ENCODE data around the gene GAL3ST2.

Gene GAL3ST2

DNA sequence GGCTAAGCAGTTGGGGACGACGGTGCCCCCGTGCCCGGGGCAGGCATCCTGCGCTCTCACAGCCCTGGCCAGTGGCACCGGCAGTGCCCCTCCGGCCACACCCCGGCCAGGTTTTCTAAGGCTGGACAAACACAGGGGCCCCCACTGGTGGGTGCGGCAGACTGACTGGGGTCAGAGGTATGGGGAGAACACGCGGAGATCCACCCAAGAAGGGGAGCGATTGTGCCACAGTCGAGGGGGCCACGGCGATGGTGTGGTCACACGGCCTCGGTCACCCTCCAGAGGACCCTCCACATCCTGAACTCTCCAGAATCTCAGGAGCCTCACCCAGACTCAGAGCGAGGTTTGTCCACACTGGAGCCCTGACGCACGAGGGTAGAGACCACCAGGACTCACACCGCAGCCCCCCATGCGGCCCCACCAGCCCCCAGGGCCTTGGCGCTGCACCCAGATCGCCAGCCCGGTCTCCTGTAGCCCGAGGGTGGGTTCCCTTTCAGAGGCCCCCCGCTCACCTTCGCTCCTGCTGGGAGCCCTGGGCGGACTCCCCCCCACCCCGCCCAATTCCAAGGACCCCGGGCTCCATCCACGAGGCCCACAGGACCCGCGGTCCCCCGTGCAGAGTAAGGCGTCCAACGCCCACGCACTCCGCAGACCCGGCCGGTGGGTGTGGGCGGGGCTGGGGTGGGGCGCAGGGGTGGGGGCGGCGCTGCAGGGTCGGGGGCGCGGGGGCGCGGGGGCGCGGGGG is 66.9 kb downstream of the GAL3ST2 start:
- H3K4me3 ChIP-seq (ENCODE audit: low read depth, low read length), result no peak overlapping the region
- no peak overlapping the region for H3K9ac ChIP-seq (ENCODE audit: low read depth, low read length)
- H3K9me3 ChIP-seq (ENCODE audit: control insufficient read depth, insufficient read depth, low read length), result no peaks in the 10 kb centered on the region
- peaks cover 7% of the 10 kb centered on the region for H3K27me3 ChIP-seq (ENCODE audit: control insufficient read depth, insufficient read depth, low read length)
- no peaks in the 10 kb centered on the region for H3K36me3 ChIP-seq (ENCODE audit: control insufficient read depth, insufficient read depth, low read length)
- H3K4me1 ChIP-seq (ENCODE audit: control insufficient read depth, insufficient read depth, low read length), result no peaks in the 10 kb centered on the region

DNA sequence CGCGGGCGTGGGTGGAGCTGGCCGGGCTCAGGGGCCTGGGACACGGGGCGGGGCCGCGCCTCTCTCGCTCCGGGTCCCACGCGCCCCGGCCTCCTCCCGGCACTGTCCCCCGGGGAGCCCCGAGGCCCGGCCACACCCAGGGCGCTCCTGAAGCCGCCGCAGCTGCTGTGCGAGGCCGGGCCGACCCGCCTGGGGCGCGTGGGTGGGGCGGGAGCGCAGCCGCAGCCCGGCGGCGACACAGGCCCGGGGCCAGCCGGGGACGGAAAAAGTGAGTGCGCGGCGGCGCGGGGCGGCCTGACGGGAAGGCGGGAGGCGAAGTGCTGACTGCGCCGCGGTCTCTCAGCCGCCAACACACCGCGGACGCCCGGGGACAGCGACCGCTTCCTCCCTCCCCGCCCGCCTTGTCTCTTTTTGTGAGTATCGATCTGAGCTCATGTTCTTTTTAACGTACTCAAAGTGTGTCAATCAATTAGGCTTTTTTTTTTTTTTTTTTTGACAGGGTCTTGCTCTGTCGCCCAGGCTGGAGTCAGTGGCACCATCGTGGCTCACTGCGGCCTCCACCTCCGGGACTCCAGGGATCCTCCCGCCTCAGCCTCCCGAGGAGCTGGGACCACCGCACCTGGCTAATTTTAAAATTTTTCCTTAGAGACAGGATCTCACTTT is 67.6 kb downstream of the GAL3ST2 start:
- H3K27me3 ChIP-seq (ENCODE audit: control insufficient read depth, insufficient read depth, low read length), result peaks cover 7% of the 10 kb centered on the region
- H3K4me3 ChIP-seq (ENCODE audit: low read depth, low read length), result peak overlapping the region; percentile 35
- H3K36me3 ChIP-seq (ENCODE audit: control insufficient read depth, insufficient read depth, low read length), result no peaks in the 10 kb centered on the region
- no peaks in the 10 kb centered on the region for H3K9me3 ChIP-seq (ENCODE audit: control insufficient read depth, insufficient read depth, low read length)
- no peak overlapping the region for H3K9ac ChIP-seq (ENCODE audit: low read depth, low read length)
- no peaks in the 10 kb centered on the region for H3K4me1 ChIP-seq (ENCODE audit: control insufficient read depth, insufficient read depth, low read length)

- Histone ChIP-seq H3K9ac (ENCODE audit: low read depth, low read length) (no peak overlapping the region), H3K36me3 (ENCODE audit: control insufficient read depth, insufficient read depth, low read length) (no peaks in the 10 kb centered on the region), H3K4me1 (ENCODE audit: control insufficient read depth, insufficient read depth, low read length) (no peaks in the 10 kb centered on the region), H3K9me3 (ENCODE audit: control insufficient read depth, insufficient read depth, low read length) (no peaks in the 10 kb centered on the region), H3K4me3 (ENCODE audit: low read depth, low read length) (no peak overlapping the region), H3K27me3 (ENCODE audit: control insufficient read depth, insufficient read depth, low read length) (peaks cover 7% of the 10 kb centered on the region)
Observed at GRCh38 chr2:241844831-241845578, 68.4 kb downstream of the GAL3ST2 start.

DNA sequence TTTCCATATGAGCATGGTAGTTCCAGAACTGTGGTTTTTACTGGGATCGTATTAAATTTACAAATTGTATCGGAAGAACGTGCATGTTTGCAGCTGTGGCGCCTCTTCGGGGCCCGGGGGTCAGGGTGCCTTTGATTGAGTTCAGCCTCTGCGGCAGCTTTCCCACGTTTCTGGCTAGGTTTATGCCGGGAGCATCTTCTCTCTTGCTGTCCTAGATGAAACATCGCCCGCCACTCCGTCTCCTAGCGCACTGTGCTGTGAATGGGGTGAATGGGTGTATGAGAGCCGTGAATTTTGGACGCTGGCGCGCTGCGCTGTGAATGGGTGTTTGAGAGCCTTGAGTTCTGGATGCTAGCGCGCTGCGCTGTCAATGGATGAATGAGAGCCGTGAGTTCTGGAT is 69.8 kb downstream of the GAL3ST2 start:
- Histone ChIP-seq H3K27me3 (ENCODE audit: control insufficient read depth, insufficient read depth, low read length) (peaks cover 7% of the 10 kb centered on the region), H3K4me1 (ENCODE audit: control insufficient read depth, insufficient read depth, low read length) (no peaks in the 10 kb centered on the region), H3K36me3 (ENCODE audit: control insufficient read depth, insufficient read depth, low read length) (no peaks in the 10 kb centered on the region)

DNA sequence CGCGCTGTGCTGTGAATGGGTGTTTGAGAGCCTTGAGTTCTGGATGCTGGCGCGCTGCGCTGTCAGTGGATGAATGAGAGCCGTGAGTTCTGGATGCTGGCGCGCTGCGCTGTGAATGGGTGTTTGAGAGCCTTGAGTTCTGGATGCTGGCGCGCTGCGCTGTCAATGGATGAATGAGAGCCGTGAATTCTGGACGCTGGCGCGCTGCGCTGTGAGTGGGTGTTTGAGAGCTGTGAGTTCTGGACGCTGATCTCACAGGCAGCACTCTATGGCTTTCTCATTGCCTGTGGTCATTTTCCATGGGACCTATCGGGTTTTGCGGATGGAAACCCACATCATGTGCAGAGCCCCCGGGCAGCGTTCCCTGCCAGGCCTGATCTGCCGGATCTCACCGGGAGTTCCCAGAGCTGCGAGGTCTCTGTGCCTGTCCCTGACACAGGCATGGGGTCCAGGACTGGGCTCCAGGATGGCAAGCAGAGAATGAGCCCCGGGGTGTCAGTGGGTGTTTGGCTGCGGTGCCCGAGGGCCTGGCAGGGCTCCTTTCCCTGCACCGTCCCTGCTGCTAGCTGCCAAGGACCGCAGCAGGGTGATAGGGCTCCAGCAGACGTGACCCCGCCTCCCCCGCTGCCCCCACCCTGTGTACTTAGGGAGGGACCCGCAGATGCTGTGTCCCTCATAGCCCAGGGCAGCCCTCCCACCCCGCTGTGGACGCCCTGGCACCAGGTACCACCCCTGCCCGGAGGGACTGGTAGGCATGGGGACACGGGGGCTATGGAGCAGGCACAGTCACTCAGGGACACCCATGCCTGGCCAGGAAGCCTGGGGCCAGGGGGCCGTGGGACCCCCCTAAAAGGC is 72.4 kb downstream of the GAL3ST2 start:
- H3K27me3 ChIP-seq (ENCODE audit: control insufficient read depth, insufficient read depth, low read length), result peaks cover 7% of the 10 kb centered on the region
- H3K9ac ChIP-seq (ENCODE audit: low read depth, low read length), result no peak overlapping the region
- no peaks in the 10 kb centered on the region for H3K9me3 ChIP-seq (ENCODE audit: control insufficient read depth, insufficient read depth, low read length)
- H3K36me3 ChIP-seq (ENCODE audit: control insufficient read depth, insufficient read depth, low read length), result no peaks in the 10 kb centered on the region
- no peaks in the 10 kb centered on the region for H3K4me1 ChIP-seq (ENCODE audit: control insufficient read depth, insufficient read depth, low read length)
- H3K4me3 ChIP-seq (ENCODE audit: low read depth, low read length), result no peak overlapping the region

More for the DNA sequence above, 69.8 kb downstream of the GAL3ST2 start:
- H3K9me3 ChIP-seq (ENCODE audit: control insufficient read depth, insufficient read depth, low read length), result no peaks in the 10 kb centered on the region
- no peak overlapping the region for H3K9ac ChIP-seq (ENCODE audit: low read depth, low read length)
- no peak overlapping the region for H3K4me3 ChIP-seq (ENCODE audit: low read depth, low read length)

GRCh38 chr2:241849616-241850543 is 73.3 kb downstream of the GAL3ST2 start:
- Histone ChIP-seq H3K4me1 (ENCODE audit: control insufficient read depth, insufficient read depth, low read length) (no peaks in the 10 kb centered on the region), H3K27me3 (ENCODE audit: control insufficient read depth, insufficient read depth, low read length) (peaks cover 7% of the 10 kb centered on the region), H3K9me3 (ENCODE audit: control insufficient read depth, insufficient read depth, low read length) (no peaks in the 10 kb centered on the region), H3K36me3 (ENCODE audit: control insufficient read depth, insufficient read depth, low read length) (no peaks in the 10 kb centered on the region), H3K9ac (ENCODE audit: low read depth, low read length) (no peak overlapping the region), H3K4me3 (ENCODE audit: low read depth, low read length) (no peak overlapping the region)

- Histone ChIP-seq H3K27me3 (ENCODE audit: control insufficient read depth, insufficient read depth, low read length) (no peaks in the 10 kb centered on the region), H3K4me1 (ENCODE audit: control insufficient read depth, insufficient read depth, low read length) (no peaks in the 10 kb centered on the region), H3K9me3 (ENCODE audit: control insufficient read depth, insufficient read depth, low read length) (no peaks in the 10 kb centered on the region), H3K9ac (ENCODE audit: low read depth, low read length) (no peak overlapping the region), H3K4me3 (ENCODE audit: low read depth, low read length) (no peak overlapping the region), H3K36me3 (ENCODE audit: control insufficient read depth, insufficient read depth, low read length) (no peaks in the 10 kb centered on the region)
Observed at GRCh38 chr2:241850544-241851324, 74.1 kb downstream of the GAL3ST2 start.

DNA sequence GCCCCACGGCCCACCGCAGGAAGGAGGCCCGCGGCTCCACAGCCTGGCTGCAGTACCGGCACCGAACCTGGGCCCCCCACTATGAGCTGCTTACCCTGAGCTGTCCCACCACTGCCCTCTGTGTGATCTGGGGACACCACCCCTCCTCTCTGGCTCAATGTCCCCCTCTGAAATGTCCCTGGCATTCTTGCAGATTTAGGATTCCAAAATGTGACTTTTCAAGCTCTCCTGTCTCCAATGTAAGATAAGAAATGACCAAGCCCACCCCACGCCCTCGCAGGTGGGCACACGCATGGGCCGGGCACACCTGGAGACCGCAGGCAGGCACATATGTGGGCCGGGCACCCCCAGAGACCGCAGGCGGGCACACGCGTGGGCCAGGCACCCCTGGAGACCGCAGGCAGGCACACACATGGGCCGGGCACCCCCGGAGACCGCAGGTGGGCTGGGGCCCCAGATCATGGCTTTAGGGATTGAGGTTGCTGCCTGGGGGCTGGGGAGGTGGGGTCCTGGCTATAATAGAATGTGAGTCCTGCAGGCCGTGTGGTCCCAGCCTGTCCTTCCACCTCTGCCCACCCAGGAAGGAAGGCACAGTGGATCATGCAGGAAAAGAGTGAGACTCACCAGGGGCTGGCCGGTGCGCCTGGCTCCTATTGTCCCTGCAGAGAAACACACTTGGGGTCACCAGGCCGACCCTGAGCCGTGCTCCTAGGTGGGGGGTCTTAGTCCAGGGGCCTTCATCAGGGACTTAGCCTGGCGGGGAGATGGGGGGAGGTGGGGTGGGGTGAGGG is 74.9 kb downstream of the GAL3ST2 start:
- Histone ChIP-seq H3K9me3 (ENCODE audit: control insufficient read depth, insufficient read depth, low read length) (no peaks in the 10 kb centered on the region), H3K27me3 (ENCODE audit: control insufficient read depth, insufficient read depth, low read length) (no peaks in the 10 kb centered on the region), H3K4me1 (ENCODE audit: control insufficient read depth, insufficient read depth, low read length) (no peaks in the 10 kb centered on the region), H3K36me3 (ENCODE audit: control insufficient read depth, insufficient read depth, low read length) (no peaks in the 10 kb centered on the region), H3K9ac (ENCODE audit: low read depth, low read length) (no peak overlapping the region), H3K4me3 (ENCODE audit: low read depth, low read length) (no peak overlapping the region)

DNA sequence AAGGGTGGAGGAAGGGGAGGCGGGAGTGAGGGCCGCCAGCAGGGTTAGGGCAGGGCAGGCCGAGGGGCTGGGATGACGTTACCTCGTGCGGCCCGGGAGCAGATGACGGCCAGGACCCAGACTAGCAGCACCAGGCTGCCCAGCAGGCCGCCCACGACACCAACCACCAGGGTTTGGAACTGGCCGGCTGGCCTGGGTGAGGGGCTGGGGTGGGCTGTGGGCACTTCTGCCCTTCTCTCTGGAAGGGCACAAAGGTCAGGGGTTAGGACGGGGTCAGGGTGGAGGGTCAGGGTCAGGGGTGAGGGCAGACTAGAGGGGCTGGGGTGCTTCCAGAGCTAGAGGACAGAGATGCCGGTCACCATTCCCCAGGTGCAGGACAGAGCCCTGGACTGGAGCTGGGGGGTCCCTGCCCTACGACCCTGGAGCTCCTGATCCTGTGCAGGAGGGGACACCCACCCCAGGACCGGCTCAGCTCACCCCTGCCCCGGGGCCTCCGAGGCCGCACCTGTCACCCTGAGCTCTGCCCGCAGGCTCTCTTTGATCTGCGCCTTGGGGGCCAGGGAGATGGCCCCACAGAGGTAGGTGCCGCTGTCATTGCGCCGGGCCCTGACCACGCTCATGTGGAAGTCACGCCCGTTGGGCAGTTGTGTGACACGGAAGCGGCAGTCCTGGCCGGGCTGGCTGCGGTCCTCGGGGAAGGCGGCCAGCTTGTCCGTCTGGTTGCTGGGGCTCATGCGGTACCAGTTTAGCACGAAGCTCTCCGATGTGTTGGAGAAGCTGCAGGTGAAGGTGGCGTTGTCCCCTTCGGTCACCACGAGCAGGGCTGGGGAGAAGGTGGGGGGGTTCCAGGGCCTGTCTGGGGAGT is 75.7 kb downstream of the GAL3ST2 start:
- Histone ChIP-seq H3K9me3 (ENCODE audit: control insufficient read depth, insufficient read depth, low read length) (no peaks in the 10 kb centered on the region), H3K36me3 (ENCODE audit: control insufficient read depth, insufficient read depth, low read length) (no peaks in the 10 kb centered on the region), H3K27me3 (ENCODE audit: control insufficient read depth, insufficient read depth, low read length) (no peaks in the 10 kb centered on the region), H3K9ac (ENCODE audit: low read depth, low read length) (no peak overlapping the region), H3K4me1 (ENCODE audit: control insufficient read depth, insufficient read depth, low read length) (no peaks in the 10 kb centered on the region), H3K4me3 (ENCODE audit: low read depth, low read length) (no peak overlapping the region)
